H9 (cell line): ENCODE results near the gene OS9. TPM values are rescaled to one million over a fixed set of nuclear protein-coding genes. Genes with fewer than 3 reads are reported as not detected.

ENCODE experiments used
- DNase-seq: peaks from one replicate; pipeline ENCODE4 v3.0.0-alpha.2; 2017
- H2AFZ ChIP-seq: one replicate; pipeline ENCODE4 v1.6.1; 2013; ENCODE audit warnings: mild to moderate bottlenecking, low read length, control low read depth, moderate library complexity
- H2AK5ac ChIP-seq: 2 replicates; pipeline ENCODE4 v1.6.1; 2013; ENCODE audit warnings: low read length, control low read depth, mixed read lengths; ENCODE audit not compliant: insufficient read length
- H2BK120ac ChIP-seq: one replicate; pipeline ENCODE4 v1.6.1; 2013; ENCODE audit warnings: low read depth, mild to moderate bottlenecking, low read length, control low read depth, inconsistent platforms; ENCODE audit not compliant: poor library complexity, severe bottlenecking
- H2BK12ac ChIP-seq: 2 replicates; pipeline ENCODE4 v1.6.1; 2013; ENCODE audit warnings: low read length, control low read depth, mixed read lengths, low read depth; ENCODE audit not compliant: insufficient read length
- H2BK15ac ChIP-seq: 2 replicates; pipeline ENCODE4 v1.6.1; 2013; ENCODE audit warnings: low read depth, low read length, control low read depth
- H2BK20ac ChIP-seq: one replicate; pipeline ENCODE4 v1.6.1; 2013; ENCODE audit warnings: low read depth, mild to moderate bottlenecking, low read length, control low read depth, inconsistent platforms; ENCODE audit not compliant: poor library complexity, severe bottlenecking
- H2BK5ac ChIP-seq: 2 replicates; pipeline ENCODE4 v1.6.1; 2013; ENCODE audit warnings: low read length, control low read depth, mixed read lengths; ENCODE audit not compliant: insufficient read length
- H3K14ac ChIP-seq: 2 replicates; pipeline ENCODE4 v1.6.1; 2013; ENCODE audit warnings: low read length, control low read depth; ENCODE audit not compliant: insufficient read depth
- H3K18ac ChIP-seq: 2 replicates; pipeline ENCODE4 v1.6.1; 2013; ENCODE audit warnings: low read depth, mild to moderate bottlenecking, mixed read lengths, low read length, control low read depth; ENCODE audit not compliant: insufficient read length
- H3K23ac ChIP-seq: 2 replicates; pipeline ENCODE4 v1.6.1; 2013; ENCODE audit warnings: low read length, control low read depth, mixed read lengths, low read depth; ENCODE audit not compliant: insufficient read length
- H3K23me2 ChIP-seq: 2 replicates; pipeline ENCODE4 v1.6.1; 2013; ENCODE audit warnings: low read depth, mild to moderate bottlenecking, mixed read lengths, low read length, control low read depth; ENCODE audit not compliant: insufficient read length, poor library complexity, severe bottlenecking
- H3K27ac ChIP-seq: 2 replicates; pipeline ENCODE4 v1.5.1; 2013; ENCODE audit warnings: low read length, control low read depth, mixed read lengths, low read depth; ENCODE audit not compliant: insufficient read length
- H3K27me3 ChIP-seq: 2 replicates; pipeline ENCODE4 v1.6.1; 2013; ENCODE audit warnings: low read length, control low read depth, inconsistent platforms; ENCODE audit not compliant: insufficient read depth
- H3K4ac ChIP-seq: 2 replicates; pipeline ENCODE4 v1.6.1; 2013; ENCODE audit warnings: low read depth, mild to moderate bottlenecking, control low read depth, inconsistent platforms, low read length, moderate library complexity
- H3K4me1 ChIP-seq: 2 replicates; pipeline ENCODE4 v1.6.1; 2013; ENCODE audit warnings: low read length, control low read depth, inconsistent platforms; ENCODE audit not compliant: insufficient read depth
- H3K4me2 ChIP-seq: 2 replicates; pipeline ENCODE4 v1.6.1; 2013; ENCODE audit warnings: low read length, control low read depth, mixed read lengths; ENCODE audit not compliant: insufficient read length, insufficient read depth
- H3K56ac ChIP-seq: 2 replicates; pipeline ENCODE4 v1.6.1; 2013; ENCODE audit warnings: low read depth, mild to moderate bottlenecking, mixed read lengths, low read length, control low read depth; ENCODE audit not compliant: insufficient read length
- H3K79me1 ChIP-seq: 2 replicates; pipeline ENCODE4 v1.6.1; 2013; ENCODE audit warnings: low read depth, mild to moderate bottlenecking, moderate library complexity, low read length, control low read depth, inconsistent platforms; ENCODE audit not compliant: insufficient read depth, poor library complexity, severe bottlenecking
- H3K79me2 ChIP-seq: 2 replicates; pipeline ENCODE4 v1.6.1; 2013; ENCODE audit warnings: low read length, control low read depth, inconsistent platforms; ENCODE audit not compliant: insufficient read depth
- H3K9ac ChIP-seq: 2 replicates; pipeline ENCODE4 v1.6.1; 2013; ENCODE audit warnings: low read length, control low read depth, mixed read lengths; ENCODE audit not compliant: insufficient read length; ENCODE audit errors: extremely low read depth
- H3K9me3 ChIP-seq: one replicate; pipeline ENCODE4 v1.6.1; 2013; ENCODE audit warnings: low read depth, low read length, inconsistent platforms; ENCODE audit not compliant: control insufficient read depth
- H3T11ph ChIP-seq: one replicate; pipeline ENCODE4 v1.6.1; 2013; ENCODE audit warnings: mild to moderate bottlenecking, low read length, control low read depth, inconsistent platforms
- H4K20me1 ChIP-seq: one replicate; pipeline ENCODE4 v1.6.1; 2013; ENCODE audit not compliant: control insufficient read depth, insufficient read length, insufficient read depth
- H4K5ac ChIP-seq: 2 replicates; pipeline ENCODE4 v1.6.1; 2013; ENCODE audit warnings: low read depth, mild to moderate bottlenecking, mixed read lengths, low read length, control low read depth; ENCODE audit not compliant: insufficient read length
- H4K8ac ChIP-seq: replicated peaks from 2 replicates; pipeline ENCODE4 v1.6.1; 2013; ENCODE audit warnings: low read length, control low read depth, mixed read lengths, low read depth; ENCODE audit not compliant: insufficient read length
- H4K91ac ChIP-seq: 2 replicates; pipeline ENCODE4 v1.6.1; 2013; ENCODE audit warnings: low read depth, mild to moderate bottlenecking, moderate library complexity, mixed read lengths, low read length, control low read depth; ENCODE audit not compliant: insufficient read length
- H3K27ac Mint-ChIP-seq, 3 experiments: 2 replicates in 2 of 3; 3 replicates in 1 of 3; pipeline ENCODE4 v1.8.0; 2020 to 2021; ENCODE audit warnings: mixed read lengths in 3 of 3, mild to moderate bottlenecking in 1 of 3, moderate library complexity in 1 of 3
- H3K27me3 Mint-ChIP-seq: 2 replicates; pipeline ENCODE4 v1.8.0; 2021; ENCODE audit warnings: low read depth, mild to moderate bottlenecking, moderate library complexity, mixed read lengths
- H3K36me3 Mint-ChIP-seq, 3 experiments: 2 replicates in 2 of 3; 3 replicates in 1 of 3; pipeline ENCODE4 v1.8.0; 2020 to 2021; ENCODE audit warnings: low read depth in 3 of 3, mixed read lengths in 3 of 3; ENCODE audit not compliant: insufficient read depth in 1 of 3
- H3K4me1 Mint-ChIP-seq, 2 experiments: 2 replicates each; pipeline ENCODE4 v1.8.0; 2020; ENCODE audit warnings: mixed read lengths in 2 of 2
- H3K4me3 Mint-ChIP-seq, 2 experiments: 2 replicates in 1 of 2; 3 replicates in 1 of 2; pipeline ENCODE4 v1.8.0; 2020 to 2021; ENCODE audit warnings: mild to moderate bottlenecking in 2 of 2, mixed read lengths in 2 of 2, moderate library complexity in 1 of 2
- H3K9me3 Mint-ChIP-seq, 2 experiments: 2 replicates in 1 of 2; 3 replicates in 1 of 2; pipeline ENCODE4 v1.8.0; 2020; ENCODE audit warnings: mild to moderate bottlenecking in 2 of 2, mixed read lengths in 2 of 2, moderate library complexity in 1 of 2
- CTCF ChIP-seq: fragments of 200-600 bp; sonication (generic); conservative IDR thresholded peaks from 3 replicates; pipeline ENCODE4 v1.8.0; 2021; ENCODE audit warnings: antibody characterized with exemption, mild to moderate bottlenecking
- WGBS: extraction: QIAGEN DNeasy Blood & Tissue Kit; methylation state at CpG from one replicate; pipeline ENCODE4 v1.1.7; 2013; ENCODE audit warnings: missing lambda C conversion rate, low lambda C conversion rate, mixed read lengths; ENCODE audit not compliant: insufficient read length; ENCODE audit errors: extremely low coverage; 5-methylcytosine and 5-hydroxymethylcytosine counted together
- total RNA-seq: library from RNA; stranded (reverse); gene quantifications from 2 replicates; pipeline ENCODE4 v1.2.1, GENCODE V29; 2021

Gene OS9
- total RNA-seq, 1 experiment from 2014 or later = 112 TPM

GRCh38 chr12:57707250-57707649 is 13.3 kb downstream of the OS9 start:
- Histone ChIP-seq H3K4me1 (no peaks in the 10 kb centered on the region), H2BK5ac (no peak overlapping the region), H2BK15ac (no peak overlapping the region), H3K18ac (no peak overlapping the region), H3K23ac (no peak overlapping the region), H3K56ac (no peak overlapping the region), H3K27ac (no peak overlapping the region), H3K9ac (no peak overlapping the region), H2BK12ac (no peak overlapping the region), H4K91ac (no peak overlapping the region), H2BK20ac (no peak overlapping the region), H3K79me2 (no peaks in the 10 kb centered on the region), H2AK5ac (no peak overlapping the region), H3T11ph (no peak overlapping the region), H3K4me2 (no peak overlapping the region), H3K79me1 (no peaks in the 10 kb centered on the region), H3K27me3 (no peaks in the 10 kb centered on the region), H4K20me1 (no peaks in the 10 kb centered on the region), H2BK120ac (no peak overlapping the region), H3K23me2 (no peaks in the 10 kb centered on the region), H4K8ac (no peak overlapping the region), H3K14ac (no peak overlapping the region), H3K4ac (no peak overlapping the region), H3K9me3 (no peaks in the 10 kb centered on the region), H2AFZ (no peak overlapping the region), H4K5ac (no peak overlapping the region)
- TF ChIP-seq CTCF = no peak
- no peak for DNase-seq
- Mint-ChIP-seq H3K9me3 (peaks cover 0 to 3% of the 10 kb centered on the region in 2 experiments; a peak in 2 of 5 replicates), H3K27ac (no peak overlapping the region), H3K36me3 (peaks cover 13 to 29% (median 15%) of the 10 kb centered on the region in 3 experiments), H3K27me3 (no peaks in the 10 kb centered on the region), H3K4me3 (no peak overlapping the region), H3K4me1 (no peaks in the 10 kb centered on the region)
- no CpG with 5 or more reads among the region's 3 CpGs for WGBS
